HG03520 (cell line): Measurements from ENCODE around the gene PRODH2.
"Not testable (repeated sequence)": the region's sequence is repeated elsewhere in the genome, so short reads cannot be mapped to it uniquely, and the experiment has no call there.

Experiments used
- ATAC-seq: cut with Tn5 transposase; IDR thresholded peaks from one replicate; pipeline ENCODE4 v1.9.1; 2021; ENCODE audit warnings: mild to moderate bottlenecking, moderate library complexity; ENCODE audit not compliant: unreplicated experiment

PRODH2 gene

GRCh38 chr19:35797663-35798062, 15.0 kb downstream of the PRODH2 start:
- ATAC-seq: no peak

GRCh38 chr19:35796645-35797542, 15.8 kb downstream of the PRODH2 start:
- ATAC-seq: no peak

- not testable (repeated sequence) for ATAC-seq
These were observed 17.1 kb downstream of the PRODH2 start for GRCh38 chr19:35795564-35795963.

GRCh38 chr19:35793381-35794165, 19.1 kb downstream of the PRODH2 start:
- ATAC-seq: no peak

- no peak for ATAC-seq
These were observed 19.8 kb downstream of the PRODH2 start for GRCh38 chr19:35792888-35793287.

- ATAC-seq: no peak
These were observed 20.3 kb downstream of the PRODH2 start for GRCh38 chr19:35792312-35792711.

- no peak for ATAC-seq
These were observed 20.8 kb downstream of the PRODH2 start for GRCh38 chr19:35791814-35792279.

- no peak for ATAC-seq
These were observed 21.4 kb downstream of the PRODH2 start for GRCh38 chr19:35790981-35791813.

GRCh38 chr19:35789978-35790944, 22.4 kb downstream of the PRODH2 start:
- ATAC-seq: no peak

- ATAC-seq: no peak
These were observed 23.3 kb downstream of the PRODH2 start for GRCh38 chr19:35789195-35789977.

GRCh38 chr19:35788205-35788960, 24.3 kb downstream of the PRODH2 start:
- ATAC-seq: no peak

- no peak for ATAC-seq
These were observed 25.3 kb downstream of the PRODH2 start for GRCh38 chr19:35787227-35787799.

- no peak for ATAC-seq
These were observed 26.1 kb downstream of the PRODH2 start for GRCh38 chr19:35786299-35787160.

- ATAC-seq: no peak
These were observed 27.4 kb downstream of the PRODH2 start for GRCh38 chr19:35785339-35785627.

GRCh38 chr19:35784503-35785338, 27.9 kb downstream of the PRODH2 start:
- ATAC-seq: no peak
